ENCODE results near the gene KIF21A.

The KIF21A gene

GRCh38 chr12:39440101-39440500, 2.8 kb downstream of the KIF21A start:
- Histone ChIP-seq H3K4me1 (ENCODE audit: low read depth, poor library complexity, severe bottlenecking) (peaks cover 50% of the 10 kb centered on the region), H4K20me1 (ENCODE audit: insufficient read depth) (peaks cover 25% of the 10 kb centered on the region), H3K9ac (peak overlapping the region; percentile 91; the same call in 1 of the 2 replicates), H3K4me2 (peak overlapping the region; percentile 84), H3K36me3 (ENCODE audit: insufficient read depth) (no peaks in the 10 kb centered on the region), H3K27me3 (ENCODE audit: insufficient read depth, low read depth) (no peaks in the 10 kb centered on the region), H3K27ac (peak overlapping the region; percentile 77; the same call in 1 of the 2 replicates), H2AFZ (ENCODE audit: low read depth) (no peak overlapping the region), H3K4me3 (IDR thresholded peaks at IDR 0.05; ENCODE audit: insufficient read depth, low read depth, low read length) (no peak overlapping the region), H3K79me2 (ENCODE audit: insufficient read depth, low read depth) (peaks cover 74% of the 10 kb centered on the region)
- TF ChIP-seq, protein P1, sequence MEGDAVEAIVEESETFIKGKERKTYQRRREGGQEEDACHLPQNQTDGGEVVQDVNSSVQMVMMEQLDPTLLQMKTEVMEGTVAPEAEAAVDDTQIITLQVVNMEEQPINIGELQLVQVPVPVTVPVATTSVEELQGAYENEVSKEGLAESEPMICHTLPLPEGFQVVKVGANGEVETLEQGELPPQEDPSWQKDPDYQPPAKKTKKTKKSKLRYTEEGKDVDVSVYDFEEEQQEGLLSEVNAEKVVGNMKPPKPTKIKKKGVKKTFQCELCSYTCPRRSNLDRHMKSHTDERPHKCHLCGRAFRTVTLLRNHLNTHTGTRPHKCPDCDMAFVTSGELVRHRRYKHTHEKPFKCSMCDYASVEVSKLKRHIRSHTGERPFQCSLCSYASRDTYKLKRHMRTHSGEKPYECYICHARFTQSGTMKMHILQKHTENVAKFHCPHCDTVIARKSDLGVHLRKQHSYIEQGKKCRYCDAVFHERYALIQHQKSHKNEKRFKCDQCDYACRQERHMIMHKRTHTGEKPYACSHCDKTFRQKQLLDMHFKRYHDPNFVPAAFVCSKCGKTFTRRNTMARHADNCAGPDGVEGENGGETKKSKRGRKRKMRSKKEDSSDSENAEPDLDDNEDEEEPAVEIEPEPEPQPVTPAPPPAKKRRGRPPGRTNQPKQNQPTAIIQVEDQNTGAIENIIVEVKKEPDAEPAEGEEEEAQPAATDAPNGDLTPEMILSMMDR (conservative IDR thresholded peaks at IDR 0.05; ENCODE audit: low read depth, low read length) = no peak

- TF ChIP-seq, protein P1 (conservative IDR thresholded peaks at IDR 0.05; ENCODE audit: low read depth, low read length) = no peak
These were observed 7.4 kb downstream of the KIF21A start for GRCh38 chr12:39435531-39435930.

GRCh38 chr12:39431797-39432196, 11.1 kb downstream of the KIF21A start:
- peaks cover 13% of the 10 kb centered on the region for H4K20me1 ChIP-seq (ENCODE audit: insufficient read depth)
- peaks cover 88% of the 10 kb centered on the region for H3K79me2 ChIP-seq (ENCODE audit: insufficient read depth, low read depth)
- H2AFZ ChIP-seq (ENCODE audit: low read depth) = no peak overlapping the region
- peaks cover 25% of the 10 kb centered on the region for H3K4me1 ChIP-seq (ENCODE audit: low read depth, poor library complexity, severe bottlenecking)
- TF ChIP-seq, protein P1 (conservative IDR thresholded peaks at IDR 0.05; ENCODE audit: low read depth, low read length) = no peak
- no peak overlapping the region for H3K4me3 ChIP-seq (IDR thresholded peaks at IDR 0.05; ENCODE audit: insufficient read depth, low read depth, low read length)
- no peak overlapping the region for H3K27ac ChIP-seq
- no peak overlapping the region for H3K9ac ChIP-seq
- H3K4me2 ChIP-seq = no peak overlapping the region
- H3K27me3 ChIP-seq (ENCODE audit: insufficient read depth, low read depth) = no peaks in the 10 kb centered on the region
- no peaks in the 10 kb centered on the region for H3K36me3 ChIP-seq (ENCODE audit: insufficient read depth)

More at GRCh38 chr12:39435531-39435930, 7.4 kb downstream of the KIF21A start:
- H3K4me1 ChIP-seq (ENCODE audit: low read depth, poor library complexity, severe bottlenecking) = peaks cover 39% of the 10 kb centered on the region
- H4K20me1 ChIP-seq (ENCODE audit: insufficient read depth) = peaks cover 30% of the 10 kb centered on the region
- no peak overlapping the region for H3K4me3 ChIP-seq (IDR thresholded peaks at IDR 0.05; ENCODE audit: insufficient read depth, low read depth, low read length)
- no peaks in the 10 kb centered on the region for H3K27me3 ChIP-seq (ENCODE audit: insufficient read depth, low read depth)
- no peak overlapping the region for H2AFZ ChIP-seq (ENCODE audit: low read depth)
- H3K27ac ChIP-seq = no peak overlapping the region
- no peak overlapping the region for H3K4me2 ChIP-seq
- no peak overlapping the region for H3K9ac ChIP-seq
- peaks cover 92% of the 10 kb centered on the region for H3K79me2 ChIP-seq (ENCODE audit: insufficient read depth, low read depth)
- no peaks in the 10 kb centered on the region for H3K36me3 ChIP-seq (ENCODE audit: insufficient read depth)

GRCh38 chr12:39431002-39431796, 11.7 kb downstream of the KIF21A start:
- no peaks in the 10 kb centered on the region for H3K36me3 ChIP-seq (ENCODE audit: insufficient read depth)
- peaks cover 10% of the 10 kb centered on the region for H4K20me1 ChIP-seq (ENCODE audit: insufficient read depth)
- no peak overlapping the region for H3K4me3 ChIP-seq (IDR thresholded peaks at IDR 0.05; ENCODE audit: insufficient read depth, low read depth, low read length)
- TF ChIP-seq, protein P1 (conservative IDR thresholded peaks at IDR 0.05; ENCODE audit: low read depth, low read length) = no peak
- H3K79me2 ChIP-seq (ENCODE audit: insufficient read depth, low read depth) = peaks cover 88% of the 10 kb centered on the region
- no peaks in the 10 kb centered on the region for H3K27me3 ChIP-seq (ENCODE audit: insufficient read depth, low read depth)
- H3K27ac ChIP-seq = no peak overlapping the region
- no peak overlapping the region for H2AFZ ChIP-seq (ENCODE audit: low read depth)
- H3K4me2 ChIP-seq = no peak overlapping the region
- H3K9ac ChIP-seq = no peak overlapping the region
- peaks cover 23% of the 10 kb centered on the region for H3K4me1 ChIP-seq (ENCODE audit: low read depth, poor library complexity, severe bottlenecking)

Data from KMS-11 (cell line).